Mucosa of stomach (tissue), 1 donor: ENCODE results near the gene MAD1L1.

Source experiments
- H3K27me3 ChIP-seq: one replicate; pipeline ENCODE4 v1.7.0; 2013; ENCODE audit warnings: mild to moderate bottlenecking, low read length; ENCODE audit not compliant: control insufficient read depth, insufficient read depth
- H3K36me3 ChIP-seq: one replicate; pipeline ENCODE4 v1.7.0; 2013; ENCODE audit warnings: low read length; ENCODE audit not compliant: control insufficient read depth, insufficient read depth
- H3K4me1 ChIP-seq: one replicate; pipeline ENCODE4 v1.7.0; 2013; ENCODE audit warnings: mild to moderate bottlenecking, low read length; ENCODE audit not compliant: control insufficient read depth, insufficient read depth
- H3K4me3 ChIP-seq: one replicate; pipeline ENCODE4 v1.7.0; 2013; ENCODE audit warnings: low read length
- H3K9ac ChIP-seq: one replicate; pipeline ENCODE4 v1.7.0; 2013; ENCODE audit warnings: mild to moderate bottlenecking, low read length, moderate library complexity
- H3K9me3 ChIP-seq: one replicate; pipeline ENCODE4 v1.7.0; 2013; ENCODE audit warnings: mild to moderate bottlenecking, low read length, moderate library complexity; ENCODE audit not compliant: control insufficient read depth
- donor health status: Pancreatic carcinoma.

The MAD1L1 gene

GRCh38 chr7:1899196-1899595 is 333.5 kb downstream of the MAD1L1 start:
- Histone ChIP-seq H3K4me1 (no peaks in the 10 kb centered on the region), H3K27me3 (no peaks in the 10 kb centered on the region), H3K4me3 (no peak overlapping the region), H3K9ac (no peak overlapping the region), H3K36me3 (no peaks in the 10 kb centered on the region), H3K9me3 (no peaks in the 10 kb centered on the region)

DNA sequence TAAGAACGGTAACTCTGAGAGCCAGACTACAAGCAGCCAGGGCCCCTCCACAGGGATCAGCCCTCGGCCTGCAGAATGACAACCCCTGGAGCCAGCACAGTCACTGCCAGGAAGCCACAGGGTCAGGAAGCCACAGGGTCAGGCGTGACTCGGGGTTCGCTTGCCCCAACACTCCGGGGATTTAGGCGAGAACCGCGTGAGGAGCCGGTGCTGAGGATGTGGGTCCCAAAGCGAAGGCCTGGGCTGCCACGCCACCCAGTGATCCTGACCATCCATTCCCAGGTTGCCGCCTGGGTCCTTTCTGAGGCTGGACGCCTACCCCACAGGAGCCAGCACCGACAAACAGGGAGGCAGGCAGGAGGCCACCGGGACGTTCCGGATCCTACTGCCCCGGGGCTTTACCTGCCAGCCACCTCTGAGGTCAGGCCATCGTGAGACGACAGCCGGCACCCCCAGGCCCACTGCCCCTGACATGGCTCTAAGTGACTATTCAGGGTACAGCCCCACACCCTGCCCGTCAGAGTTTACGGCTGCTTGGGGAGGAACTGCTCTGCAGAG is 334.0 kb downstream of the MAD1L1 start:
- no peaks in the 10 kb centered on the region for H3K4me1 ChIP-seq
- no peak overlapping the region for H3K4me3 ChIP-seq
- H3K36me3 ChIP-seq = no peaks in the 10 kb centered on the region
- H3K27me3 ChIP-seq = no peaks in the 10 kb centered on the region
- H3K9me3 ChIP-seq = no peaks in the 10 kb centered on the region
- no peak overlapping the region for H3K9ac ChIP-seq

- no peak overlapping the region for H3K4me3 ChIP-seq
- H3K4me1 ChIP-seq = no peaks in the 10 kb centered on the region
Observed at GRCh38 chr7:1897861-1898627, 334.7 kb downstream of the MAD1L1 start.

GRCh38 chr7:1897076-1897860 is 335.5 kb downstream of the MAD1L1 start:
- H3K27me3 ChIP-seq = no peaks in the 10 kb centered on the region
- no peak overlapping the region for H3K4me3 ChIP-seq
- H3K4me1 ChIP-seq = no peaks in the 10 kb centered on the region
- no peak overlapping the region for H3K9ac ChIP-seq
- H3K9me3 ChIP-seq = no peaks in the 10 kb centered on the region
- no peaks in the 10 kb centered on the region for H3K36me3 ChIP-seq

More at GRCh38 chr7:1897861-1898627, 334.7 kb downstream of the MAD1L1 start:
- Histone ChIP-seq H3K27me3 (no peaks in the 10 kb centered on the region), H3K9me3 (no peaks in the 10 kb centered on the region), H3K9ac (no peak overlapping the region), H3K36me3 (no peaks in the 10 kb centered on the region)

- Histone ChIP-seq H3K36me3 (no peaks in the 10 kb centered on the region), H3K27me3 (no peaks in the 10 kb centered on the region), H3K9me3 (no peaks in the 10 kb centered on the region), H3K4me3 (no peak overlapping the region), H3K4me1 (no peaks in the 10 kb centered on the region), H3K9ac (no peak overlapping the region)
Observed at GRCh38 chr7:1895664-1896515, 336.9 kb downstream of the MAD1L1 start.

DNA sequence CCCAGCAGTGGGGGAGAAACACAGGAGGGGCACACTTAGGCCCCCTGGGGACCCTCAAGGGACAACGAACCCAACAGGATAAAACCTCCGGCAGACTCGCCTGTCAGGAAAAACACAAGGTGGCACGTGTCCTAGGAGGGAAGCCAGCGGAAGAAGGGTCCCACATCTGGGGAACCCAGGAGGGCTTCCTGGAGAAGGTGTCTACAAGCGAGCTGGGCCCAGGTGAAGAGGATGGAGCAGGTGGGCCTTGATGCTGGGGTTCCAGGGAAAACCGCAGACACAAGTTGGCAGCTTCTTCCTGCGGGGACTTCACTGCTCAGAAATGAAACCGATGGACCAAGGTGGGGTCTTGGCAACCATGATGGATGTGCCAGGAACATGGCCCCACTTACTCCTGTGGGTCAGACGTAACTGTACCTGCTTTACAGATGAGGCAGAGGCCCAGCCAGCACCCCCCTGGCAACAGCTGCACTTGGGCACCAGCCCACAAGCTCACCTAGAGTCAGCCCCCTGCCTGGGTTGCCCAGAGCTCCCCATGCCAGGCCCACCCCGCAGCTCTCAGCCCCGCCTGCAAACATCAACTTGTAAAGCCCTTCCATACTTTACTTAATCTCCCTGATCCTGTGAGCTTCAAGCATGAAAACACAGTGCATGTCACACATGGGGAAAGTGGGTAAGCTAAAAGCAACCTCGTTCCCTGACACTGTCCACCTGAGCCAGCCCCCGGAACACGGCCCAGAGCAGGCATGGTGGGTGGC is 337.7 kb downstream of the MAD1L1 start:
- H3K27me3 ChIP-seq = no peaks in the 10 kb centered on the region
- no peaks in the 10 kb centered on the region for H3K36me3 ChIP-seq
- no peak overlapping the region for H3K4me3 ChIP-seq
- H3K9me3 ChIP-seq = no peaks in the 10 kb centered on the region
- H3K4me1 ChIP-seq = no peaks in the 10 kb centered on the region
- H3K9ac ChIP-seq = no peak overlapping the region

- H3K36me3 ChIP-seq = no peaks in the 10 kb centered on the region
- no peaks in the 10 kb centered on the region for H3K9me3 ChIP-seq
- no peak overlapping the region for H3K9ac ChIP-seq
- no peak overlapping the region for H3K4me3 ChIP-seq
- H3K27me3 ChIP-seq = no peaks in the 10 kb centered on the region
- H3K4me1 ChIP-seq = no peaks in the 10 kb centered on the region
Observed at GRCh38 chr7:1894313-1894900, 338.3 kb downstream of the MAD1L1 start.

- Histone ChIP-seq H3K4me3 (no peak overlapping the region), H3K9me3 (no peaks in the 10 kb centered on the region), H3K9ac (no peak overlapping the region), H3K36me3 (peaks cover 3% of the 10 kb centered on the region), H3K27me3 (no peaks in the 10 kb centered on the region), H3K4me1 (no peaks in the 10 kb centered on the region)
Observed at GRCh38 chr7:1893451-1893850, 339.3 kb downstream of the MAD1L1 start.

- H3K36me3 ChIP-seq = peaks cover 7% of the 10 kb centered on the region
- no peak overlapping the region for H3K9ac ChIP-seq
- no peaks in the 10 kb centered on the region for H3K9me3 ChIP-seq
- H3K27me3 ChIP-seq = no peaks in the 10 kb centered on the region
- no peaks in the 10 kb centered on the region for H3K4me1 ChIP-seq
- H3K4me3 ChIP-seq = no peak overlapping the region
Observed at GRCh38 chr7:1893036-1893435, 339.7 kb downstream of the MAD1L1 start.

- Histone ChIP-seq H3K4me1 (no peaks in the 10 kb centered on the region), H3K4me3 (no peak overlapping the region), H3K9ac (no peak overlapping the region), H3K27me3 (no peaks in the 10 kb centered on the region), H3K36me3 (peaks cover 8% of the 10 kb centered on the region), H3K9me3 (no peaks in the 10 kb centered on the region)
Observed at GRCh38 chr7:1892011-1892965, 340.5 kb downstream of the MAD1L1 start.
